ENCODE measurements around the gene EPHB3.

DNA sequence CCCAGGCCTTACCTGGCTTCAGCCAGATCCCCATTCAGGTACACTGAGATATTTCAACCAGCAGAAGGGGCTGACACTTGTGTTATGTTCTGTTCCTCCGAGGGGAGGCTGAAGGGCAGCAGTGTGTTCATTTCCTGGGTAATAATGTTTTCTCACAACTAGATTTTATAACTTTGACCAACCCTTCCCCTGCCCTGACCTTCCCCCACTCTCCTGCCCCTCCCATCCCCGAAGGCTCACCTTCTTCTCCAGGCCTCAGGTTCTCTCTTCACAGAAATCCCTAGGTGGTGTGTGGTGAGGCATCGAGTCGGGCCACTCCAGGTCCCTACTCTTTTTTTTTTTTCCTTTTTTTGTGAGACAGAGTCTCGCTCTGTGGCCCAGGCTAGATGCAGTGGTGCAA lies 34.6 kb downstream of the EPHB3 start:
- TF ChIP-seq EZH2 (optimal IDR thresholded peaks at IDR 0.05; ENCODE audit: low read depth, low read length): no peak
- TF ChIP-seq, protein P1, sequence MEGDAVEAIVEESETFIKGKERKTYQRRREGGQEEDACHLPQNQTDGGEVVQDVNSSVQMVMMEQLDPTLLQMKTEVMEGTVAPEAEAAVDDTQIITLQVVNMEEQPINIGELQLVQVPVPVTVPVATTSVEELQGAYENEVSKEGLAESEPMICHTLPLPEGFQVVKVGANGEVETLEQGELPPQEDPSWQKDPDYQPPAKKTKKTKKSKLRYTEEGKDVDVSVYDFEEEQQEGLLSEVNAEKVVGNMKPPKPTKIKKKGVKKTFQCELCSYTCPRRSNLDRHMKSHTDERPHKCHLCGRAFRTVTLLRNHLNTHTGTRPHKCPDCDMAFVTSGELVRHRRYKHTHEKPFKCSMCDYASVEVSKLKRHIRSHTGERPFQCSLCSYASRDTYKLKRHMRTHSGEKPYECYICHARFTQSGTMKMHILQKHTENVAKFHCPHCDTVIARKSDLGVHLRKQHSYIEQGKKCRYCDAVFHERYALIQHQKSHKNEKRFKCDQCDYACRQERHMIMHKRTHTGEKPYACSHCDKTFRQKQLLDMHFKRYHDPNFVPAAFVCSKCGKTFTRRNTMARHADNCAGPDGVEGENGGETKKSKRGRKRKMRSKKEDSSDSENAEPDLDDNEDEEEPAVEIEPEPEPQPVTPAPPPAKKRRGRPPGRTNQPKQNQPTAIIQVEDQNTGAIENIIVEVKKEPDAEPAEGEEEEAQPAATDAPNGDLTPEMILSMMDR (IDR thresholded peaks at IDR 0.05; ENCODE audit: low read length): no peak
